Ovary (tissue), 9 donors: Measurements from ENCODE around the gene BNC2. TPM values are rescaled to one million over a fixed set of nuclear protein-coding genes. Genes with fewer than 3 reads are reported as not detected.
A peak's percentile ranks its signal among the peaks of the same experiment; 100 is the strongest.

Source experiments
- DNase-seq, 5 donors: peaks; one replicate each; pipeline ENCODE4 v3.0.0-alpha.2; 2019 to 2020
- H3K27ac ChIP-seq, 2 donors: fragments of 200-600 bp; one replicate each; pipeline versions ENCODE4 v1.5.1 to v1.8.0; 2019 to 2022
- H3K27me3 ChIP-seq: fragments of 200-600 bp; one replicate; pipeline ENCODE4 v1.8.0; 2022
- H3K36me3 ChIP-seq: fragments of 200-600 bp; sonication (generic); one replicate; pipeline ENCODE4 v1.5.1; 2019
- H3K4me1 ChIP-seq: one replicate; pipeline ENCODE4 v1.8.1; 2013; ENCODE audit warnings: mild to moderate bottlenecking, moderate library complexity; ENCODE audit not compliant: insufficient read depth
- H3K4me3 ChIP-seq: fragments of 200-600 bp; sonication (generic); one replicate; pipeline ENCODE4 v1.5.1; 2017
- H3K9me3 ChIP-seq, 2 donors: fragments of 200-600 bp in 1 of 2; sonication (generic) in 1 of 2; one replicate each; pipeline versions ENCODE4 v1.5.1 to v1.8.1; 2013 to 2019; ENCODE audit warnings: mild to moderate bottlenecking in 1 of 2, moderate library complexity in 1 of 2
- CTCF ChIP-seq, 3 donors: fragments of 450-650 bp in 2 of 3; fragments of 200-600 bp in 1 of 3; IDR thresholded peaks; one replicate each; pipeline versions ENCODE4 v1.5.1 to v1.8.0; 2016 to 2022; ENCODE audit warnings: antibody characterized with exemption in 3 of 3, mild to moderate bottlenecking in 1 of 3
- EP300 ChIP-seq: sonication (generic); formaldehyde crosslinking; IDR thresholded peaks from one replicate; pipeline ENCODE4 v1.6.1; 2017; ENCODE audit warnings: antibody characterized with exemption
- POLR2A ChIP-seq: fragments of 450-650 bp; IDR thresholded peaks from one replicate; pipeline ENCODE4 v1.6.1; 2017; ENCODE audit warnings: antibody characterized with exemption, mild to moderate bottlenecking, moderate library complexity
- WGBS, 3 donors: extraction: QIAGEN DNeasy Blood & Tissue Kit in 1 of 3; methylation state at CpG; one replicate each; pipeline versions ENCODE4 v1.1.5 to v1.1.7; 2013 to 2017; 5-methylcytosine and 5-hydroxymethylcytosine counted together
- intact Hi-C, 4 donors: fragments of 100-400 bp; cut with DNase I; formaldehyde crosslinking; loops; one replicate each; pipeline versions ENCODE4 v1.11.0 to v1.15.1; 2022 to 2023
- polyA plus RNA-seq, 2 donors: library from polyadenylated mRNA; stranded (reverse); fragments of 200-250 nt in 1 of 2; fragments of 350-450 nt in 1 of 2; fragmentation: Illumina TruSeq in 1 of 2; extraction: RNeasy Lipid Tissue Mini Kit (QIAGEN cat#74804) in 1 of 2; gene quantifications; one replicate each; pipeline ENCODE4 v1.2.3, GENCODE V29; 2013 to 2014
- total RNA-seq, 7 donors: library from RNA; depleted of rRNA in 2 of 7; stranded (reverse); fragments of >200 nt in 2 of 7; fragmentation: NEBNext Ultra II Directional in 3 of 7; extraction: Animal tissue kit (Norgen Biotek cat#: 25700) in 3 of 7; gene quantifications; one replicate each; pipeline versions ENCODE4 v1.1.0 to v1.2.4, GENCODE V29; 2016 to 2023
- donor health status: DM: no; HTN: no; CAD: no; lungs with moderate emphysema.
- donor health status: DM: no; HTN: no; CAD: no.
- donor health status: Bipolar disorder and iron deficiency.
- donor health status: DM: yes; HTN: yes; CAD: no.
- donor health status: DM: no; HTN: no; CAD: no.
- donor health status: DM: yes; HTN: yes; CAD: no.

The BNC2 gene
- total and polyA plus RNA-seq, 9 donors = 17.2 to 232 (median 197) TPM

GRCh38 chr9:16418721-16419120 is 451.7 kb downstream of the BNC2 start:
- Histone ChIP-seq H3K27ac (peak overlapping the region in 1 of 2 donors; percentile 65), H3K36me3 (no peaks in the 10 kb centered on the region), H3K27me3 (no peaks in the 10 kb centered on the region), H3K4me3 (no peak overlapping the region), H3K4me1 (peaks cover 17% of the 10 kb centered on the region), H3K9me3 (no peaks in the 10 kb centered on the region)
- no peak for TF ChIP-seq EP300
- TF ChIP-seq POLR2A = no peak
- TF ChIP-seq CTCF (IDR thresholded peaks at IDR 0.05) = no peak
- intact Hi-C loops = loop anchor here in 2 of 4 donors (10.0 kb wide), 2 partner anchors 64 to 306 kb away; no protein-coding TSS in a partner anchor
- DNase-seq = no peak
- WGBS, 3 donors = 29 to 53% (median 44%) methylated on average over 6 of the region's 6 CpGs

- DNase-seq = no peak
- intact Hi-C loops = loop anchor here in 2 of 4 donors (10.0 kb wide), 2 partner anchors 63 to 307 kb away; no protein-coding TSS in a partner anchor
- TF ChIP-seq CTCF (IDR thresholded peaks at IDR 0.05) (no peak), EP300 (no peak), POLR2A (no peak)
- H3K4me3 ChIP-seq = no peak overlapping the region
- H3K36me3 ChIP-seq = no peaks in the 10 kb centered on the region
- H3K27me3 ChIP-seq = no peaks in the 10 kb centered on the region
- peaks cover 21% of the 10 kb centered on the region for H3K4me1 ChIP-seq
- H3K9me3 ChIP-seq = no peaks in the 10 kb centered on the region
- WGBS, 3 donors = 28 to 42% (median 32%) methylated on average over 3 of the region's 3 CpGs
- peak overlapping the region in 1 of 2 donors; percentile 65 for H3K27ac ChIP-seq
Measured at GRCh38 chr9:16417749-16418148, 452.7 kb downstream of the BNC2 start.

- H3K4me3 ChIP-seq = peak overlapping the region; percentile 1
- no peaks in the 10 kb centered on the region for H3K36me3 ChIP-seq
- 6 to 17% (median 12%) methylated on average over 3 of the region's 3 CpGs for WGBS, 3 donors
- H3K27ac ChIP-seq = peak overlapping the region in 1 of 2 donors; percentile 65
- H3K27me3 ChIP-seq = no peaks in the 10 kb centered on the region
- DNase-seq = no peak
- TF ChIP-seq POLR2A = no peak
- no peak for TF ChIP-seq CTCF (IDR thresholded peaks at IDR 0.05)
- no peak for TF ChIP-seq EP300
- peaks cover 21% of the 10 kb centered on the region for H3K4me1 ChIP-seq
- intact Hi-C loops = loop anchor here in 2 of 4 donors (10.0 kb wide), 2 partner anchors 62 to 308 kb away; no protein-coding TSS in a partner anchor
- H3K9me3 ChIP-seq = no peaks in the 10 kb centered on the region
Measured at GRCh38 chr9:16417161-16417560, 453.3 kb downstream of the BNC2 start.

GRCh38 chr9:16414451-16414850 is 456.0 kb downstream of the BNC2 start:
- H3K4me3 ChIP-seq = no peak overlapping the region
- TF ChIP-seq EP300 (no peak), POLR2A (no peak), CTCF (IDR thresholded peaks at IDR 0.05) (no peak)
- no peaks in the 10 kb centered on the region for H3K27me3 ChIP-seq
- H3K27ac ChIP-seq = peak overlapping the region in 1 of 2 donors; percentile 51
- DNase-seq = no peak
- H3K9me3 ChIP-seq = no peaks in the 10 kb centered on the region
- WGBS, 3 donors = 66 to 72% (median 70%) methylated on average over 3 of the region's 3 CpGs
- intact Hi-C loops = loop anchor here in 2 of 4 donors (5.0 to 10.0 kb wide), 3 partner anchors 60 to 458 kb away; partner anchors contain the start of gene BNC2 (in 1 of the 2)
- no peaks in the 10 kb centered on the region for H3K36me3 ChIP-seq
- peaks cover 22% of the 10 kb centered on the region for H3K4me1 ChIP-seq
